Stimulated activated CD4-positive, alpha-beta T cell treated with anti-CD3 and anti-CD28 coated beads, TNF-alpha, amount 100 ng/mL, for 4 hours (primary cell): ENCODE measurements around the gene RBM5.

Experiments
- DNase-seq, 3 experiments: peaks; one replicate each; pipeline ENCODE4 v3.0.0-alpha.2; 2020; ENCODE audit warnings: low read depth in 3 of 3

The RBM5 gene

GRCh38 chr3:50138266-50139200, 49.8 kb downstream of the RBM5 start:
- no peak for DNase-seq

- DNase-seq, result no peak
Measured at GRCh38 chr3:50139308-50139707, 50.6 kb downstream of the RBM5 start.

- DNase-seq, result no peak
Measured at GRCh38 chr3:50139718-50140423, 51.2 kb downstream of the RBM5 start.

GRCh38 chr3:50140990-50141389, 52.3 kb downstream of the RBM5 start:
- no peak for DNase-seq

GRCh38 chr3:50146316-50146901, 57.7 kb downstream of the RBM5 start:
- DNase-seq, result no peak

GRCh38 chr3:50147016-50147415, 58.3 kb downstream of the RBM5 start:
- DNase-seq, result no peak

- no peak for DNase-seq
Measured at GRCh38 chr3:50147447-50147846, 58.7 kb downstream of the RBM5 start.

- no peak for DNase-seq
Measured at GRCh38 chr3:50147861-50148260, 59.1 kb downstream of the RBM5 start.

- no peak for DNase-seq
Measured at GRCh38 chr3:50150404-50150750, 61.7 kb downstream of the RBM5 start.

- DNase-seq, result no peak
Measured at GRCh38 chr3:50150863-50151686, 62.4 kb downstream of the RBM5 start.

GRCh38 chr3:50151728-50152127, 63.0 kb downstream of the RBM5 start:
- DNase-seq, result no peak

GRCh38 chr3:50153782-50154475, 65.2 kb downstream of the RBM5 start:
- no peak for DNase-seq

GRCh38 chr3:50154476-50154839, 65.7 kb downstream of the RBM5 start:
- DNase-seq, result no peak

- DNase-seq, result peak; percentile 50 to 54 (median 52)
Measured at GRCh38 chr3:50154840-50155490, 66.2 kb downstream of the RBM5 start, which contains the start of gene SEMA3F. Gene SEMA3F (plus strand): TSS chr3:50155324. CDS start chr3:50159623, 4,299 bp downstream.

GRCh38 chr3:50155491-50155878, 66.8 kb downstream of the RBM5 start:
- DNase-seq, result no peak

GRCh38 chr3:50155891-50156290, 67.2 kb downstream of the RBM5 start:
- no peak for DNase-seq

GRCh38 chr3:50156549-50157493, 68.1 kb downstream of the RBM5 start:
- DNase-seq, result no peak

GRCh38 chr3:50157827-50158529, 69.3 kb downstream of the RBM5 start:
- DNase-seq, result no peak
